GM20000 (cell line): ENCODE results near the gene PNLIPRP1.

ENCODE experiments used
- DNase-seq: peaks from one replicate; pipeline ENCODE4 v3.0.0; 2012; ENCODE audit warnings: low spot score
- CTCF ChIP-seq: IDR thresholded peaks from 2 replicates; pipeline ENCODE4 v1.5.1; 2012; ENCODE audit warnings: mild to moderate bottlenecking, control low read depth; ENCODE audit errors: extremely low read depth, missing control alignments

The PNLIPRP1 gene

GRCh38 chr10:116621476-116621875 is 30.7 kb downstream of the PNLIPRP1 start:
- no peak for DNase-seq
- TF ChIP-seq CTCF: no peak

- DNase-seq: no peak
- TF ChIP-seq CTCF: no peak
These were observed 31.3 kb downstream of the PNLIPRP1 start for GRCh38 chr10:116621934-116622655.

DNA sequence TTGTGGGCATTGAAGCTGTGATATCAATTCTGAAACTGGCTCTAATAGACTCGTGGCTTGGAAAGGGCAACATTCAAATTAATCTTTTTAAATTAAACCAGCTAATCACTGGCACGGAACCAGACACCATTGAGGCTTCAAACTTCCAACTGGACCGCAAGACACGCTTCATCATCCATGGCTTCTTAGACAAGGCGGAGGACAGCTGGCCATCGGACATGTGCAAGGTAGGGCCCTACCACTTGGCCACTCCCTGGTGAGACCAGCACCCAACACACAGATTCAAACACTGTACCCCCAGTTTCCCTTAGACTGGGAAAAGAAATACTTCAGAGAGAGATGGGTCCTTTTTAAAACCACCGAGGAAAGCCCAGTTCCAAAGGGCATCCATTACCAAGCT is 35.1 kb downstream of the PNLIPRP1 start:
- DNase-seq: no peak
- TF ChIP-seq CTCF: no peak

- DNase-seq: peak; percentile 16
- no peak for TF ChIP-seq CTCF
These were observed 36.1 kb downstream of the PNLIPRP1 start for GRCh38 chr10:116626815-116627214.

DNA sequence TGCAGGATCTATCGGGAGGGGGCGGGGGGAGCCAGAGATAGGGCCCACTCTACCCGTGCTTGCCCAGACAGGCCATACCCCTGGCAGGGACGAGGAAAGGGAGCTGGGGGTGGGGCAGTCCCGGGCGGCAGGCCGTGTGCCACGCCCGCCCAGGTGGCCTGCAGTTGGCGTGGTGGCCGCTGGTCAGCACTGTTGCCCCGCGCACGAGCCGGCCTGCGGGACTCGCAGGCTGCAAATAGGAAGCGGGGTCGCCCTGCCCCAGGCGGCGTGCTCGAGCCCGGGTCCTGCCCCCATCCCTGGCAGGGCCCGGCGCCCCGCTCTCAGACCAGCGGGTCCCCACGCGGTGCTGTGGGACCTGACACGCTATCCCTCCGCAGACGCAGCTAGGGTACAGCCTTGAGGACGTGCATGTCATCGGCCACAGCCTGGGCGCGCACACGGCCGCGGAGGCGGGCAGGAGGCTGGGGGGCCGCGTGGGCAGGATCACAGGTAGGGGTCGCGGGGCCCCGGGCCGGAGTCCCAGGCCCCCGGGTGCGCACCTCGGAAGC is 36.7 kb downstream of the PNLIPRP1 start:
- DNase-seq: peak; percentile 20
- TF ChIP-seq CTCF: no peak

DNA sequence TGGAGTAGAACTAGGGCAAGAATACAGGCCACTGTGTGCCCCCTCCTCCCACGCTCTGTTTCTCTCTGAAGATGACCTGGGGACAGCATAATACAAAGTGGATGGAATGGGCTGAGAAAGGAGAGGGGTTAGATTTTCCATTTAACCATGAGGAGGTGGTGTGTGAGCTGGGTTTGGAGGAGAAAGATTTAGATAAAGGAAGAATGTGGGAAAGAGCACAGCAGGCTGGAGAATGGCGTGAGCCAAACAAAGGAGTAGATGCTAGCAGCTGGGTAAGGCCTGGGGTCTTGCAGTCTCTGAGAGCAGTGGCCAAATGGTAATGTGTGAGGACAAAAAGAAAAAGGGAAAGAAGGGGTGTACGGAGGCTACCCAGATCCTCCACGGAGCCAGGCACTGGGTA is 38.6 kb downstream of the PNLIPRP1 start:
- no peak for TF ChIP-seq CTCF
- peak; percentile 8 for DNase-seq

GRCh38 chr10:116630020-116630419 is 39.3 kb downstream of the PNLIPRP1 start:
- no peak for TF ChIP-seq CTCF
- DNase-seq: no peak
